CD4-positive, alpha-beta T cell treated with Interleukin-6 at 100 ng/mL for 8 hours (primary cell): ENCODE data around the gene BRSK1.

ENCODE experiments used
- DNase-seq: peaks from one replicate; pipeline ENCODE4 v3.0.0-alpha.2; 2020; ENCODE audit warnings: mixed read lengths, low spot score

BRSK1 gene

DNA sequence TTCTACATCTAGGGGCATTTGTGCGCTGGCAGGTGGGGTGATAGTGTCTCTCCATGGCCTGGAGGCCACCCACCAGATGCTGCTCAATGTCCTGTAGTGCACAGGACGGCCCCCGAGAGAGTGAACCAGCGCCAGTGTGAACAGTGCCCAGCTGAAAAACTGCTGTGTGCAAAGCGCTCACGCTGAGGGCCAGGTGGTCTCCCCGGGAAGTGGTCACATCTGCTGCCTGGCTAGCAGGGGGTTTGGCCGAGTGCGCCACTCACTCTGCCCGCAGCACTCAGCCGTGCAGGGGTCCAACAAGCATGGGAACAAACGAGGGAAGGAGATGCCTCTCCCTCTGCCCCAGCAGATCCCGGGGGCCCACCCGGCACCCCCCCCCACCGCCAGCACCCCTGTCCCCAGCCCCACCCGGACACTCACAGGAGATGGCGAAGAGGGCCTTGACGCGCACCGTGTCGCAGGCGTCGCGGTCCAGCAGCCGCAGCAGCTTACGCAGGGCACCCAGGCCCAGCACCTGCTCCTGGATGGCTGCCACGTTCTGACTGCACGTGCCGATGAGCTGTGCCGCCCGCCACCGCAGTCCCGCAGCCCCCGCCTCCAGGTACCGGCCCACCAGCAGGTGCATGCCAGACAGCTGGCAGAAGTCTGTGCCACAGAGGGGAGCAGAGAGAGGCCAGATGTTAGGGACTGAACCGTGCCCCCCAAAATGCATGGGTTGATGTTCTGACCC is 9.7 kb upstream of the BRSK1 start:
- no peak for DNase-seq

DNA sequence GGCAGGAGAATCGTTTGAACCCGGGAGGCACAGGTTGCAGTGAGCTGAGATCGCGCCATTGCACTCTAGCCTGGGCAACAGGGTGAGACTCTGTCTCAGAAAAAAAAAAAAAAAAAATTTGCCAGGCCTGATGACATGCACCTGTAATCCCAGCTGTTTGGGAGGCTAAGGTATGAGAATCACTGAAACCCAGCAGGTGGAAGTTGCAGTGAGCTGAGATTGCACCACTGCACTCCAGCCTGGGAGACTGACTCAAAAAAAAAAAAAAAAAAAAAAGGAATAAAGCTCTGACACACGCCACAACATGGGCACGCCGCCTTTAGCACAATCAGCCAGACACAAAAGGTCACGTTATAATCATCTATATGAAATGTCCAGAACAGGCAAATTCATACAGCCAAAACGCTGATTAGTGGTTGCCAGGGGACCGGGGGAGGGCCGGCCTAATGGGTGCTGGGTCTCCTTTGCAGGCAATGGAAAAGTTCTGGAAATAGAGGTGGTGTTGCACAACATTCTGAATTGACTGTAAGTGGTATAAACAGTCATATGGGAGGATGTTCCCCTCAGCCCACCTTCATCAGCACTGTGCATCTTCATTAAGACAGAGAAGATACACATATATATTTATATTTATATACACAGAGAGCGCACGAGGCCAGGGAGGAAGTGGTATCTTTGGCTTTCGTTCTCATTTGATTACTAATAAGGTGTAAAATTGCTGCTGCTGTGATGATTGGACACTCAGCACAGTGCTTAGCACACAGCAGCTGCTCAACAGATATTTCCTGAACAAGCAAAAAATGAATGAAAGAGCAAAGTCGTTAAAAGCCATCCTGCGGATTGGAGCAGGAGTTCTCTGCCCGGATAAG is 7.7 kb upstream of the BRSK1 start:
- no peak for DNase-seq

DNA sequence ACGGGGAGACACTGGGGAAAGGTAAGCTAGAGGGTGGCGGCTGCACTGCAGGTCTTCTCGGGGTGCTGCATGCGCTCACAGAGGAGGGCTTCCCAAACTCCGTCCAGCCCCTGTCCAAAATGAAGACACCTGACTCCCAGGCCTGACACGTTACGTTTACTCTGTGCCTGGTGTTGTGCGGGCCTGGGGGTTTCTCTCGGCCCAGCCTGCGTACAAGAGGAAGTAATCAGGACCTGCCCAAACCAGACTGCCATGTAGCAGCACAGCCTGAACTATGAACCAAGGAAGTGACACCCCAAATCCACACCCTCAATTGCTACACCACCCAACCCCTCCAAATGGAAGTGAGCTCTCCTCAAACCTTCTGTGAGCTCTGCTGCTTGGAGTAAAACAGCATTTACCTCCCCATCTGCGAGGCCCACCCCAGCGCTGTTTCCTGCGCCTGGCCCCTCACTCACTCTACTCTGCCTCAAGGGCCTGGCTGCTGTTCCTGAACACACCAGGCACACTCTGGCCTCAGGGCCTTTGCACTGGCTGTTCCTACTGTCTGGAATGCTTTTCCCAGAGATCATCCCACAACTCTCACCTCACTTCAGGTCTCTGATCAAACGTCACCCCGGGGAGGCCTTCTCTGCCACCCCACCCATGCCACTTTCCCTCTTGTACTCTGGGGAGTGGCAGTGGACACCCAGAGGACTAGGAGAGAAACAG is 6.9 kb upstream of the BRSK1 start:
- no peak for DNase-seq

GRCh38 chr19:55277494-55277893 is 6.3 kb upstream of the BRSK1 start:
- DNase-seq: no peak

GRCh38 chr19:55278391-55279135 is 5.2 kb upstream of the BRSK1 start:
- no peak for DNase-seq

- DNase-seq: no peak
Measured at GRCh38 chr19:55279340-55279739, 4.5 kb upstream of the BRSK1 start.

DNA sequence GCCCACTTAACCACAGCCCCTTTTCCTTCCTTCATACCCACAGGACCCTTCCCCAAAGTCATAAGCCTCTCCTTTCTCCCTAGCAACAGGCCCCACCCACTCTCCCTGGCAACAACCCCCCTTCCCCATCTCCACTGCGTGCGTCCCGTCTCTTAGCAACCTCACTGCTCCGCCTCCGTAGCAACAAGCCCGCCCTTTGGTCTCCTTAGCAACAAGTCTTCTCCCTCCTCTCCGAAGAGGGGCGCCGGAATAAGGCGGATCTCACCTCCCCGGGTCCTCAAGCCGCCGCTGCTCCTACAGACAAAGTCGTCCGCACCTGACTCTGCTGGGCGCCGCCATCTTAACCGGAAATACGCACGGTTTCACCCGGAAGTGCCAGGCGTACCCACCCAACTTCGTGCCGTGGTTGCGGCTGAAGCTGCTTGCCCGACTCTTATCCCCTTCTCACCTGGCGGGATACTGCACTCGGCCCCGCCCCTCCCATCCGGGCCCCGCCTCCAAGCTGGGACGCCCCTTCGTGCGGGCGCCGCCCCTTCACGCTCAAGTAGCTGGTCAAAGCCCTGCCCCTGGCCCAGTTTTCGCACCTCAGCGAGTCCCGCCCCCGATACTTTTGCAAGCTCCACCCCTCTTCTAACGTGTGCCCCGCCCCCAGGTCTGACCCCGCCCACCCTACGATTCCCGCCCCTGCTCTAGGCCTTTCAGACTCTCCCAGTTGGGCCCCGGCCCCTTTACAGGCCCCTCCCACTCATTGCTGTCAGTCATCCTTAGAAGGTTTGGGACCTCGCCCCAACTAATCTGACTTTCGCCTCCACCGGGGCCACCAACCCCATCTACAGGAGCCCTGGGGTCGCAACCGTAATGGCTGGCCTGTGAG is 3.8 kb upstream of the BRSK1 start, which contains the start of gene HSPBP1:
Gene HSPBP1, minus strand, starts transcription at position 341 of the 874 bp plus-strand sequence. CDS start 502 bp downstream, outside the sequence.
- DNase-seq: peak; percentile 95

GRCh38 chr19:55284405-55285058 is 735 bp downstream of the BRSK1 start:
- DNase-seq: no peak

DNA sequence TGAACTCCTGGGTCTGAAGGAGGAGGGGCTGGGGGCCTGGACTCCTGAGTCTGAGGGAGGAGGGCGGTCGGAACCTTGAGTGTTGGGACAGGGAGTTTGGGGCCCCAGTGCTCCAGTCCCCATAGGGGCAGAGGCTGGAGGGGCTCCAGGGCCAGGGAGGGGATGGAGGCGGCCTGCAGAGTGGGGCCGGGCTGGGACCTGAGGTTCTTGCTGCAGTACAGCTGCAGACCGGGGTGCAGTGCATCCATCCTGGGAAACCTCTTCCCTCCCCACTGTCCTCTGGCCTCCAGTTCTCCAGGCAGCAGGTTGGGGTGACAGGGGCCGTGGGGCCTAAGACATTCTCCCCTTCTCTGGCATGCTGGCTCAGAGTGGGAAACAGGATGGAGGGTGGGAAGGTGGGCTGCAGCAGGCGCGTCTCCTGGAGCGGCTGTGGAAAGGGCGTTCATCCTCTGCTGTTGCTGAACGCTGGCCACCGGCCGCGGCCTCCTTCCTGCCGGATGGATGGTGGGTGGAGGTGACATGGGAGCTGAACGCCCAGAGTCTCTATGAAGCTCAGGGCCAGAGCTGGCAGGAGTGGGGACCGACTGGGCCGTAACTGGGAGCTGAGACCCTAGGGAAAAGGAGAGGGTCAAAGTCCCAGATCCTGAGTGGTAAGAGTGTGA is 1.6 kb downstream of the BRSK1 start:
- DNase-seq: no peak

- no peak for DNase-seq
Measured at GRCh38 chr19:55287361-55288079, 3.7 kb downstream of the BRSK1 start.

DNA sequence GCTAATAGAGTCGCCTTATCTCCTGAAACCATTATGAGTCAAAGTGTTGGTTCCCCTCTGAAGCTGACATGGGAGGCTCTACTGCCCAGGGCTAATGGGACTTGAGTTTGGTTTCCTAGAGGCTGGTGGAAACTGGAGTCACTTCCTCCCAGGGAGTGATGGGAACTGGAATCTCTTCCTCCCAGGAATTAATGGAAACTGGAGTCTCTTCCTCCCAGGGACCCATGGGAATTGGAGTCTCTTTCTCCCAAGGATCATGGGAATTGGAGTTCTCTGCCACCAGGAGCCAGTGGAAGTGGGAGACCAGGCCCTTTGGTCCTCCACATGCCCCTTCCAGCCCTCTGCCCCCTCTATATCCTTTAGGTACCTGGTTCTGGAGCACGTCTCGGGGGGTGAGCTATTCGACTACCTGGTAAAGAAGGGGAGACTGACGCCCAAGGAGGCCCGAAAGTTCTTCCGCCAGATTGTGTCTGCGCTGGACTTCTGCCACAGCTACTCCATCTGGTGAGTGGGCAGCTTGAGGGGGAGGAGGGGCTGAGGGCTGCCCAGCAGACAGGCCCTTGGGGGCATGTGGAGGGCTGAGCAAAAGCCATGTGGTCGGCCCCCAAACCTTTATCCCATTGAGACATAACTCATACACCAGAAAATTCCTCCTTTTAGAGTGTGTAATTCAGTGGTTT is 5.5 kb downstream of the BRSK1 start:
- no peak for DNase-seq

DNA sequence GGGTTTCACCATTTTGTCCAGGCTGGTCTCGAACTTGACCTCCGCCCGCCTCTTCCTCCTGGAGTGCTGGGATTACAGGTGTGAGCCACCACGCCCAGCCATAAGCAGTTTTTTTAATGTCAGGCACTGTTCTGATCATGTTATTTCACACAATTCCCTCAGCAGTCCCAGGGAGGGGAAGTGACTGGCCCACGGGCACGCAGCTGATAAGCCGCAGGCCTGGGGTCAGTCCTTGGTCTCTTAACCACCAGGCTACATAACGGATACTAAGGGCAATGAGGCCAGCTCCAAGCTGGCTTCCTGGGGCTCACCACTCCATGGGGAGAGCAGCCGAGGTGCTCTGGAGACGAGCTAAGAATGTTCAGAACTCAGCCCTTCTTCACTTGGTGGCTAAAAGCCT is 13.5 kb downstream of the BRSK1 start:
- DNase-seq: no peak

DNA sequence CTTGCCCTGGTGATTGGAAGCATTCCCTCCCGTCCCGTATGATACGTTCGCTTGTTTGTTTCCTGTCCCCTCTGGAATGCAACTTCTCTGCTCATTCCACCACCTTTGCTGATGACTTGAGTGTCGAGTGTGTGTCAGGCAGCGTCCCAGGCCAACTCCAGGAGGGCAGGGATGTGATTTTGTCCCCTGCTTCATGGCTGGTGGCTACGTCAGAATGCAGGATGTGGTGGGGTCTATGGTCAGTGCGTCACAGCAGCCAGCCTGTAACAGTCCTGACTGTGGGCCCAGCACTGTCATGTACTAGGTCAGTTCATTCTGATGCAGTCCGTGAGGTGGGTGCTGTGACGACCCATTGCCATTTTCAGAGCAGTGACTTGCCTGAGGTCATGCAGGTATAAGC is 16.2 kb downstream of the BRSK1 start:
- DNase-seq: no peak

GRCh38 chr19:55300886-55301458 is 17.2 kb downstream of the BRSK1 start:
- DNase-seq: no peak

- peak; percentile 91 for DNase-seq
Measured at GRCh38 chr19:55301459-55302317, 17.9 kb downstream of the BRSK1 start.

GRCh38 chr19:55302318-55302703 is 18.5 kb downstream of the BRSK1 start:
- no peak for DNase-seq

- DNase-seq: no peak
Measured at GRCh38 chr19:55303477-55303876, 19.7 kb downstream of the BRSK1 start.
